ENCODE measurements around the gene FOXP1.

Gene FOXP1

DNA sequence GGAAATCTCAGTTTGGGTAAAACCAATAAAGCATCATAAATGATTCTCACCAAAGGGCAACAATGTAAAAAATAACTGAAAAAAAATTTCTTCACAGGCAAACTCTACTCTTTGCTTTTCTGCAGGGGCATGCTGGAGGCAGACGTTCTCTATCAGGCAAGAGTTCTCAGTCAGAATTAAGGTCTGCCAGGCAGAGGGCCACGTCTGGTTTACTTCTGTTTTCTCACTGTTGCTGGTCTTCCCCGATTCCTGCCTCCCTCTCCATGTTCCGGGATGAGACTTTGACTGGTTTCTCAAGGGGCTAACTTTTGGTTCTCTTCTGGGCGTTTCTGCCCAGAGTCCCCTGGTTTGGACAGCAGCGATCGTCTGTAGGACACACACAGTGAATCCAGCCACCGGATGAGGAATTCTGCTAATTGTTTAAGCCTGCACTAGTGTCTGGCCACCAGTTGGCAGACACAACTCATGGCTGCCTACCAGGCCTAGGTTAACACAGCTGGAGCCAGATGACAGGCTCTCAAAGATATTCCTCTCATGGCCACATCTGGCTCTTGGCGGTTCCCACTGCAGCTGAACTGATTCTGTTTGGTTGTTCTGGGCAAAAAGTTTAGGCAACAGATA, 273.1 kb downstream of the FOXP1 start:
- no peaks in the 10 kb centered on the region for H3K9me3 ChIP-seq (ENCODE audit: low read length)
- no peak overlapping the region for H3K9ac ChIP-seq (ENCODE audit: low read length)
- H3K27ac ChIP-seq (ENCODE audit: low read depth, low read length, poor library complexity, severe bottlenecking): peak overlapping the region; percentile 53
- no peak overlapping the region for H3K4me3 ChIP-seq (ENCODE audit: low read depth, low read length, poor library complexity, severe bottlenecking)
- TF ChIP-seq, protein P1, sequence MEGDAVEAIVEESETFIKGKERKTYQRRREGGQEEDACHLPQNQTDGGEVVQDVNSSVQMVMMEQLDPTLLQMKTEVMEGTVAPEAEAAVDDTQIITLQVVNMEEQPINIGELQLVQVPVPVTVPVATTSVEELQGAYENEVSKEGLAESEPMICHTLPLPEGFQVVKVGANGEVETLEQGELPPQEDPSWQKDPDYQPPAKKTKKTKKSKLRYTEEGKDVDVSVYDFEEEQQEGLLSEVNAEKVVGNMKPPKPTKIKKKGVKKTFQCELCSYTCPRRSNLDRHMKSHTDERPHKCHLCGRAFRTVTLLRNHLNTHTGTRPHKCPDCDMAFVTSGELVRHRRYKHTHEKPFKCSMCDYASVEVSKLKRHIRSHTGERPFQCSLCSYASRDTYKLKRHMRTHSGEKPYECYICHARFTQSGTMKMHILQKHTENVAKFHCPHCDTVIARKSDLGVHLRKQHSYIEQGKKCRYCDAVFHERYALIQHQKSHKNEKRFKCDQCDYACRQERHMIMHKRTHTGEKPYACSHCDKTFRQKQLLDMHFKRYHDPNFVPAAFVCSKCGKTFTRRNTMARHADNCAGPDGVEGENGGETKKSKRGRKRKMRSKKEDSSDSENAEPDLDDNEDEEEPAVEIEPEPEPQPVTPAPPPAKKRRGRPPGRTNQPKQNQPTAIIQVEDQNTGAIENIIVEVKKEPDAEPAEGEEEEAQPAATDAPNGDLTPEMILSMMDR (IDR thresholded peaks at IDR 0.05; ENCODE audit: low read length): peak; percentile 15; the same call in 1 of the 2 replicates
- TF ChIP-seq EZH2 (IDR thresholded peaks at IDR 0.05; ENCODE audit: borderline replicate concordance, low read length): no peak
- H3K4me2 ChIP-seq (ENCODE audit: low read length): no peak overlapping the region
- H3K36me3 ChIP-seq (ENCODE audit: insufficient read depth, low read length): peaks cover 21% of the 10 kb centered on the region
- no peak overlapping the region for H2AFZ ChIP-seq (ENCODE audit: low read length)
- 0 out of 2 replicates have a peak, but pooled peaks cover 4% of the 10 kb centered on the region for H3F3A ChIP-seq (ENCODE audit: insufficient read depth, low read length)
- peaks cover 25% of the 10 kb centered on the region for H3K79me2 ChIP-seq (ENCODE audit: insufficient read depth, low read length)
- no peaks in the 10 kb centered on the region for H4K20me1 ChIP-seq (ENCODE audit: insufficient read depth, low read length)
- H3K4me1 ChIP-seq (ENCODE audit: insufficient read depth, low read length, severe bottlenecking): peaks cover 55% of the 10 kb centered on the region
- no peaks in the 10 kb centered on the region for H3K9me2 ChIP-seq (ENCODE audit: low read depth, low read length)
- no peaks in the 10 kb centered on the region for H3K27me3 ChIP-seq (ENCODE audit: insufficient read depth, low read length)

DNA sequence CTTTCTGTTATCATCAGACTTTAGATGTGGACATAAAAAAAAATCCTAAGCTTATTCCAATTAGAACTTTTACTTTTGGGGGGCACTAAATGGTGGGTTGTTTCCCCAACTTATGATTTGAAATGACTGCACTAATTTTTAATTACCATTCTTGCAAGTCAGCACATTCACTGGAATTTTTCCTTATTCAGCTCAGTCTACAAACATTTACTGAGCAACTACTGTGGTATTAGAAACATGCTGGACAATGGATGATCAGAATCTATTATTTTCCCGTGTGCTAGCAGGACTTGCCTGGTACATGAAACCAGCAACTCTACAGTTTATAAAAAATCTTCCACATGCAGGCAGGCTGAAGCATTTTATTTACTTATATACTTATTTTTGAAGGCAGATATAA, 273.6 kb downstream of the FOXP1 start:
- Histone ChIP-seq H3K27ac (ENCODE audit: low read depth, low read length, poor library complexity, severe bottlenecking) (peak overlapping the region; percentile 53), H2AFZ (ENCODE audit: low read length) (no peak overlapping the region), H4K20me1 (ENCODE audit: insufficient read depth, low read length) (no peaks in the 10 kb centered on the region), H3K9me3 (ENCODE audit: low read length) (no peaks in the 10 kb centered on the region), H3K4me1 (ENCODE audit: insufficient read depth, low read length, severe bottlenecking) (peaks cover 60% of the 10 kb centered on the region), H3K27me3 (ENCODE audit: insufficient read depth, low read length) (no peaks in the 10 kb centered on the region), H3F3A (ENCODE audit: insufficient read depth, low read length) (0 out of 2 replicates have a peak, but pooled peaks cover 4% of the 10 kb centered on the region), H3K9me2 (ENCODE audit: low read depth, low read length) (no peaks in the 10 kb centered on the region), H3K9ac (ENCODE audit: low read length) (no peak overlapping the region), H3K79me2 (ENCODE audit: insufficient read depth, low read length) (peaks cover 31% of the 10 kb centered on the region), H3K4me2 (ENCODE audit: low read length) (no peak overlapping the region), H3K4me3 (ENCODE audit: low read depth, low read length, poor library complexity, severe bottlenecking) (no peak overlapping the region), H3K36me3 (ENCODE audit: insufficient read depth, low read length) (peaks cover 21% of the 10 kb centered on the region)
- TF ChIP-seq, protein P1 (IDR thresholded peaks at IDR 0.05; ENCODE audit: low read length): no peak
- TF ChIP-seq EZH2 (IDR thresholded peaks at IDR 0.05; ENCODE audit: borderline replicate concordance, low read length): no peak

DNA sequence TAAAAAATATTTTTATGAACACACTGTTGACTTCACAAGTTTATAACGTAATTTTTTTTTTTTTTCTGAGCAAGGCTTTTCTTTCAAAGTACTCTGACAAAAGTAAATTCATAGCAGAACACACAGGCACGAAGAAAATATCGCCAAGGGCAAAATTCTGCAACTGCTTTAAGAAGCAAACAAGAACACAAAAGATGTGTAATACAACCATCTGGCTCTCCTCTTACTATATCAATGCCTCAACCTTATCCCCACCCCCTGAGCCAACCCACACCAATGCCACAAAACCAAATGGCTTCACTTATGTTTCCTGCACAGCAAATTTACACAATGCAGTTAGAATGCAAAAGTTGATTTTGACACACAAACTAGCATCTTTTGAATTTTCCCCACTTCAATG, 274.2 kb downstream of the FOXP1 start:
- TF ChIP-seq, protein P1 (IDR thresholded peaks at IDR 0.05; ENCODE audit: low read length): no peak
- no peak for TF ChIP-seq EZH2 (IDR thresholded peaks at IDR 0.05; ENCODE audit: borderline replicate concordance, low read length)
- Histone ChIP-seq H4K20me1 (ENCODE audit: insufficient read depth, low read length) (no peaks in the 10 kb centered on the region), H3F3A (ENCODE audit: insufficient read depth, low read length) (0 out of 2 replicates have a peak, but pooled peaks cover 4% of the 10 kb centered on the region), H3K79me2 (ENCODE audit: insufficient read depth, low read length) (peaks cover 36% of the 10 kb centered on the region), H3K4me3 (ENCODE audit: low read depth, low read length, poor library complexity, severe bottlenecking) (no peak overlapping the region), H2AFZ (ENCODE audit: low read length) (no peak overlapping the region), H3K4me1 (ENCODE audit: insufficient read depth, low read length, severe bottlenecking) (peaks cover 66% of the 10 kb centered on the region), H3K9ac (ENCODE audit: low read length) (no peak overlapping the region), H3K27ac (ENCODE audit: low read depth, low read length, poor library complexity, severe bottlenecking) (peak overlapping the region; percentile 53), H3K4me2 (ENCODE audit: low read length) (no peak overlapping the region), H3K9me3 (ENCODE audit: low read length) (no peaks in the 10 kb centered on the region), H3K9me2 (ENCODE audit: low read depth, low read length) (no peaks in the 10 kb centered on the region), H3K36me3 (ENCODE audit: insufficient read depth, low read length) (peaks cover 21% of the 10 kb centered on the region), H3K27me3 (ENCODE audit: insufficient read depth, low read length) (no peaks in the 10 kb centered on the region)
